ENCODE results near the gene MBD1.
"Not testable (repeated sequence)": the region's sequence is repeated elsewhere in the genome, so short reads cannot be mapped to it uniquely, and the experiment has no call there.

The MBD1 gene

DNA sequence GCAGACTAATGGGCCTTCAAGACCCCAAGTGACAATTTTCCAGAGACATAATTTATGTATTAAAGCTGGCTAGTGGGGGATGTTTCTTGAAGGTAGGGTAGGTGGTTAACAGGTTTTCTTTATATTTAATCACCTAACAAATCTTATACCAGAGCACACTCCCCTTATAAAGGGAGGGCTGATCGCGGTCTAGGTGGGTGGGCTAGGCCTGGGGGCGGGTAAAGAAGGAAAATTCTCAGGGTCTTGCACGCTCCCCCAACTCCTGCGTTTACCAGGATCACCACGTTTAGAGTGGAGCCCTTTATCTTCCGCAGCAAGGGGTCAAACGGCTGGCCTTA is 26.0 kb upstream of the MBD1 start:
- H3K4me1 Mint-ChIP-seq: peaks cover 22% of the 10 kb centered on the region
- H3K36me3 Mint-ChIP-seq: peaks cover 5% of the 10 kb centered on the region
- no peak for DNase-seq
- peaks cover 36% of the 10 kb centered on the region for H3K27me3 Mint-ChIP-seq
- H3K27ac Mint-ChIP-seq: peak overlapping the region; percentile 72
- H3K9me3 Mint-ChIP-seq: peaks cover 8% of the 10 kb centered on the region
- CTCF ChIA-PET: interaction anchor here (1.0 kb wide), 1 partner anchor 13 kb away, joined by 3 read pairs; no protein-coding TSS in a partner anchor
- H3K4me3 Mint-ChIP-seq: peak overlapping the region; percentile 70

DNA sequence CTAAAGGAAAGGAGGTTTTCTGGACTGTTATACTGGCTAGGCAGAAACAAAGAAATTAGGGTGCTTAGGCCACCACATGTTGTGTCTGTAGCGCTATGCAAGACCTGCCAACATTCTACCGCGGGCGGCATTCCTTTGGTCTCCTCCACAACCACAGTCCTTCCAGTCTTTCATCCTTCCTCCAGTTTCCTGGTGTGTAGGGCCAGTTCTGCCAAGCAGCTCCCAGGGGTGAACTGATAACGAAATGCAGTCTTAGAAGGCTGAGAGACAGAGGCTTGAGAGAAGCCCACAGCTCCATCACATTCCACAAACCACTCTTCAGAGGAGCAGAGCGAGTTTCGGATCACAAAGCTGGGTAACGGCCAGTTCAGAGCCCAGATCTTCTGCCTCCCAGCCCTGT is 25.6 kb upstream of the MBD1 start:
- H3K27ac Mint-ChIP-seq: peak overlapping the region; percentile 72
- peaks cover 5% of the 10 kb centered on the region for H3K36me3 Mint-ChIP-seq
- H3K4me3 Mint-ChIP-seq: peak overlapping the region; percentile 70
- CTCF ChIA-PET: interaction anchor here (1.0 kb wide), 1 partner anchor 13 kb away, joined by 3 read pairs; no protein-coding TSS in a partner anchor
- peaks cover 22% of the 10 kb centered on the region for H3K4me1 Mint-ChIP-seq
- H3K9me3 Mint-ChIP-seq: peaks cover 8% of the 10 kb centered on the region
- no peak for DNase-seq
- peaks cover 38% of the 10 kb centered on the region for H3K27me3 Mint-ChIP-seq

DNA sequence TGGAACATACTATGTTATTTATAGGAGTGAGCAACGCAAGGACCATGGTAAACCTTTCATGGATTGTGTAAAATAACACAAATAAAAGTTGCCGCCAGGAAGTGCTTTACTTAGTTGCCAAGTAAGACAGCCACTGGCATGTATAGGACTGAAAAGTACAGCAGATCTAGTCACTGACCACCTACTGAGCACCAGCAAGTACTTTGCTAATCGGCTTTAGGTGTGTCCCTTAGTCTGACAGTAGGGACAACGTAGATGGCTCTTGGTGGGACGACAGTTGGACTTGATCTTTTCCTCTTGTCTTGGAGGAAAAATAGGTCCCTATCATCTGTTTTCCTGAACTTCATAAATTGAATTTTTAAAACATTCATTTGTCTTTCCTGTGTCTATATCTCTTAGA is 19.8 kb upstream of the MBD1 start:
- Mint-ChIP-seq H3K36me3 (peaks cover 11% of the 10 kb centered on the region), H3K4me1 (peaks cover 19% of the 10 kb centered on the region), H3K27me3 (peaks cover 58% of the 10 kb centered on the region), H3K27ac (no peak overlapping the region), H3K9me3 (peaks cover 6% of the 10 kb centered on the region), H3K4me3 (no peak overlapping the region)
- CTCF ChIA-PET: no interaction called here
- DNase-seq: no peak

DNA sequence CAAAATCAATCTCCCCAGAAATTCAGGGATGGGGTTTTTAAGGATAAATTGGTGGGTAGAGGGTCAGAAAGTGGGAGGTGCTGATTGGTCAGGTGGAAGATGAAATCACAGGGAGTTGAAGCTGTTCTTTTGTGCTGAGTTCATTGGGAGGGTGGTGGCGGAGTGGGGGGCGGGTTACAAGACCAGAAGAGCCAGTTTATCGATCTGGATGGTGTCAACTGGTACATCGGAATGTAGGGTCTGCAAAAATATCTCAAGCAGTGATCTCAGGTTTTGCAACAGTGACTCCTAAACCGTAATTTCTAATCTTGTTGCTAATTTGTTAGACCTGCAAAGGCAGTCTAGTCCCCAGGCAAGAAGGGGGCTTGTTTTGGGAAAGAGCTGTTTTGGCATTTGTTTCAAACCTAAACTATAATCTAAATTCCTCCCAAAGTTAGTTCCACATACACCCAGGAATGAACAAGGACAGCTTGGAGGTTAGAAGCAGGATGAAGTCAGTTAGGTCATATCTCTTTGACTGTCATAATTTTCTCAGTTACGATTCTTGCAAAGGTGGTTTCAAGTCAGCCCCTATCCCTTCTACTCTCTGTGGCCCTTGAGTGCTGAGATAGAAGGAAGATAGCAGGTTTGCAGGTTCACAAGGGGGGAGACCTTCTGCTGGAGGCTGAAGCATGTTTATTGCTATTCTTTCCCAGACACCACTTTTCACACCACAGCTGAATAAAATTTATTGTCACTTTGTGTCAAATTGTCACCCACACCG is 18.5 kb upstream of the MBD1 start:
- DNase-seq: no peak
- no peaks in the 10 kb centered on the region for H3K9me3 Mint-ChIP-seq
- no peak overlapping the region for H3K4me3 Mint-ChIP-seq
- H3K27me3 Mint-ChIP-seq: peaks cover 65% of the 10 kb centered on the region
- peaks cover 7% of the 10 kb centered on the region for H3K36me3 Mint-ChIP-seq
- CTCF ChIA-PET: no interaction called here
- peaks cover 19% of the 10 kb centered on the region for H3K4me1 Mint-ChIP-seq
- H3K27ac Mint-ChIP-seq: no peak overlapping the region

DNA sequence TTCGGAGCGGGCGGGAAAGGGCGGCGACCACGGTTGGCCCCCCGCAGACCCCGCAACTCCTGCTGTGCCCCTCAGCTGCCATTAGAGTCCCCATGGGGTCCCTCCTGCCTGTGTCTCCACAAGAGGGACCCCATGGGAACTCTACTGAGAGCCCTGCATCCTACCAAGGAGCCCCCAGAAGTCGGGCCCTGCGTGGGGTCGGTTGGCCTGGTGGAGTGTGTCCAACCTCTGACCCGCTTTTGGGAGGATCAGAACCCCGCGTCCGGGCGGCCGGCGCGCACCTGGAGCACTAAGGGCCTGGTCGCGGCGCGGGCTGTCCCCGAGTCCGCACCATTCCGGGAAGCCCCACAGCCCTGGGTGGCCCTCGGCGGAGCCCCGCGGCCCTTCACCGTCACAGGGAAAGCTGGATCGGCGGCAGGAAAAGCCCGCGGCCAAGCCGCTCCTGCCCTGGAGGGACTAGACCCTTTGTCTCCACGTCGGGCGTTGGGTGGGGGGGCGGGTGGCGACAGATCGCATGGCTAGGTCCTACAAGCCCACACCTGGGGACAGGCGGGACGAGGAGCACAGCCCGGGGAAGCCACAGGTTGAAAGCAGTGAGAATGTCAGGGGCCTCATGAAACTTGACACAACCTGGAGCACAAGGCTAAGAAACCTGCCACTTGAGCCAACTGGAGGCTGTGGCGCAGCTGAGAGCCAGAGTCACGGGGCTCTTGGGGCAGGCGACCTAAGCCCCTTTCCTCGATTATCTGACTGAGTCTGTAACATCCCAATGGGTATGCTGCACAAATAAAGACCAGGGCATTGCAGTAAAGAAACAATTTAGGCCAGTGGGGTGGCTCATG is 17.3 kb upstream of the MBD1 start:
- Mint-ChIP-seq H3K9me3 (no peaks in the 10 kb centered on the region), H3K27me3 (peaks cover 56% of the 10 kb centered on the region), H3K36me3 (peaks cover 8% of the 10 kb centered on the region), H3K4me3 (no peak overlapping the region), H3K4me1 (peaks cover 19% of the 10 kb centered on the region), H3K27ac (no peak overlapping the region)
- CTCF ChIA-PET: interaction anchor here (1.0 to 1.3 kb wide), 2 partner anchors 11 to 58 kb away, joined by 3 read pairs; no protein-coding TSS in a partner anchor
- DNase-seq: no peak

DNA sequence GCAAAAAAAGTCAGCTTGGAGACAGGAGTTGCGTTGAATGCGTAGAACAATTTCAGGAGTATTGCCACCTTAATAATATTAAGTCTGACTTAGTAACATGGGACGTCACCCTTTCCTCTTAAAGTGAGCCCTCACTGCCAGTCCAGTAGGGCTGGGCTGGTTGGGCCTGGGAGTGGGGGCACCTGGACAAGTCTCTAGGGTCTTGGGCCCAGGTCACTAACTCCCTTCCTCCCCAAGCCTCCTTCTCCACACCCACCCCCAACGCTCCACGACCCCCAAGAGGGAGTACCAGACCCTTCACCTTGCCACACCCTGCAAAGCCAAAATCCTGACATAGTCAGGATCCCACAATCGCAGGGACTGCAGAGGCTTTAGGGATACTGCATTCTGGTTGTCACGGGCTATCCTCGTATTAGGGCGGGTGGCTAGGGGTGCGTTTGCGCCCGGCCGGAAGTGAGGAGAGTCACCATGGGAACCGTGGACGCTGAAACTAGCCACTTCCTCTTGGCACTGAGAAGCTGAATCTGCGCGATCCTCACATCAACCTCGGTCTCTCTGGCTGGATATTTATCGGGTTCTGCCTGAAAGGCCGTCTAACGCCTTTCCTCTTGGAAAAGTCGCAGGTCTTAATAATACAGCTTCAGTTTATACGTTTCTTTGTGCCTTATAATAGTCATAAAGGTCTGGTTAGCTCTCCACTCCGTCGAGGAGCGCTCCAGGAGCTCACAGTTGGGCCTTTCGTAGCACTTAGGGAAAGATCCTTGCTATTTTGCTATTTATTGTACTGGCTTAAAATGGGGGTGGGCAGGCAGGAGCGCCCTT is 16.5 kb upstream of the MBD1 start:
- peaks cover 53% of the 10 kb centered on the region for H3K27me3 Mint-ChIP-seq
- no peaks in the 10 kb centered on the region for H3K9me3 Mint-ChIP-seq
- peak overlapping the region; percentile 68 for H3K4me3 Mint-ChIP-seq
- CTCF ChIA-PET: interaction anchor here (1.0 to 1.3 kb wide), 2 partner anchors 12 to 59 kb away, joined by 3 read pairs; no protein-coding TSS in a partner anchor
- peak; percentile 86 for DNase-seq
- peaks cover 8% of the 10 kb centered on the region for H3K36me3 Mint-ChIP-seq
- peaks cover 19% of the 10 kb centered on the region for H3K4me1 Mint-ChIP-seq
- H3K27ac Mint-ChIP-seq: no peak overlapping the region

DNA sequence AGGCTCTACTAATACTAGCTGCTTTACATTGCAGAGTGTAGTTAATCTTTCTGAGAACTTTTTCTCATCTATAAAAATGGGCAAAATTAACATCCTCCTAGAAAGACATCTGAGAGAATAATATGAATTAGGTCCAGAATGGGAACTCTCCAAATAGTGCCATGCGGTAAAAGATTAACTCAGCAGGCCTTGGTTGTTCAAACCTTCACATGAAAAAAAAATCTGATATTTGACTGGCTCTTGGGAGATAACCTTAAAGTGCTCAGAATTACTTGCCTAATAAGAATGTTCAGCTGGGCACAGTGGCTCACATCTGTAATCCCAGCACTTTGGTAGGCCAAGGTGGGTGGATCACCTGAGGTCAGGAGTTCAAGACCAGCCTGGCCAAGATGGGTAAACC is 11.7 kb upstream of the MBD1 start:
- Mint-ChIP-seq H3K27ac (no peak overlapping the region), H3K9me3 (no peaks in the 10 kb centered on the region), H3K4me1 (peaks cover 20% of the 10 kb centered on the region), H3K36me3 (peaks cover 4% of the 10 kb centered on the region), H3K27me3 (peaks cover 23% of the 10 kb centered on the region), H3K4me3 (no peak overlapping the region)
- no peak for DNase-seq
- CTCF ChIA-PET: no interaction called here

DNA sequence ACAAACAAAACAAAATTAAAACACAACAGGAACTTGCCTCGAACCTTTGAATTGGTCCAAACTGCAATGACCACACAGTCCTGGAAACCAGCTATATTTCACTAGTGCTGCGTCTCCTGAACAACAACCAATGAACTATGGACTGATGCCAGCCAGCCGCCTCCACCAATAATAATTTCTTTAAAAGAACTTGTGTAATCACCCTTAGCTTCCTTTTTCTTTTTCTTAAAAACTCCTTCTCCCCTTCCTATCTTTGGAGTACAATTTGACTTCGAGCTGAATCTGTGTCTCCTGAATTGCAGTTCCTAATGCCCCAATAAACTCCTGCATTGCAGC is 7.8 kb upstream of the MBD1 start:
- Mint-ChIP-seq H3K4me3 (peak overlapping the region; percentile 68), H3K27me3 (peaks cover 3% of the 10 kb centered on the region), H3K36me3 (peaks cover 31% of the 10 kb centered on the region), H3K27ac (peak overlapping the region; percentile 72), H3K9me3 (no peaks in the 10 kb centered on the region), H3K4me1 (peaks cover 30% of the 10 kb centered on the region)
- CTCF ChIA-PET: interaction anchor here (1.2 to 2.6 kb wide), 2 partner anchors 43 to 68 kb away, joined by 3 to 11 read pairs; no protein-coding TSS in a partner anchor
- no peak for DNase-seq

DNA sequence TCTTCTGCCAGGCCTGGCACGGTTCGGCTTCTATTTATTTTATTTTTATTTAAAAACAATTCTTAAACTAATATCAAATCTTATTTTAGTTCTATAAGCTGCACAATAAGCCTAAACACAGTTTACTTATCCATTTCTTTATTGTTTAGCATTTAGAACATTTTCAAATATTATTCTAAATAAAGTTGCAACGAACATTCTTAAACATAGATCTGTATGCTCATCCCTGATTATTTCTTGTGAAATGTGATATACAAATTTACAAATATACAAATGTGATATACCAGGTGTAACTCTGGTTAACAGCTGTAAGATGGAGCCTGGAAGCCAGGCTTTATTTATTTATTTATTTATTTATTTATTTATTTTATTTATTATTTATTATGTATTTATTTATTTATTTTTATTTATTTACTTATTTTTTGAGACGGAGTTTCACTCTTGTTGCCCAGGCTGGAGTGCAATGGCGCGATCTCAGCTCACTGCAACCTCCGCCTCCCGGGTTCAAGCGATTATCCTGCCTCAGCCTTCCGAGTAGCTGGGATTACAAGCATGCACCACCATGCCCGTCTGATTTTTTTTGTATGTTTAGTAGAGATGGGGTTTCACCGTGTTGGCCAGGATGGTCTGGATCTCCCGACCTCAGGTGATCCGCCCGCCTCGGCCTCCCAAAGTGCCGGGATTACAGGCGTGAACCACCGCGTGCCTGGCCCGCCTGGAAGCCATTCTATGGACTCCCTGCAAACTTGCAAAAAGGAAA is 7.2 kb upstream of the MBD1 start:
- Mint-ChIP-seq H3K36me3 (peaks cover 36% of the 10 kb centered on the region), H3K4me3 (peak overlapping the region; percentile 91), H3K27ac (peak overlapping the region; percentile 98), H3K4me1 (peaks cover 33% of the 10 kb centered on the region)
- not testable (repeated sequence) for H3K9me3 Mint-ChIP-seq, DNase-seq, H3K27me3 Mint-ChIP-seq
- CTCF ChIA-PET: interaction anchor here (1.2 to 2.6 kb wide), 2 partner anchors 44 to 68 kb away, joined by 3 to 11 read pairs; no protein-coding TSS in a partner anchor

DNA sequence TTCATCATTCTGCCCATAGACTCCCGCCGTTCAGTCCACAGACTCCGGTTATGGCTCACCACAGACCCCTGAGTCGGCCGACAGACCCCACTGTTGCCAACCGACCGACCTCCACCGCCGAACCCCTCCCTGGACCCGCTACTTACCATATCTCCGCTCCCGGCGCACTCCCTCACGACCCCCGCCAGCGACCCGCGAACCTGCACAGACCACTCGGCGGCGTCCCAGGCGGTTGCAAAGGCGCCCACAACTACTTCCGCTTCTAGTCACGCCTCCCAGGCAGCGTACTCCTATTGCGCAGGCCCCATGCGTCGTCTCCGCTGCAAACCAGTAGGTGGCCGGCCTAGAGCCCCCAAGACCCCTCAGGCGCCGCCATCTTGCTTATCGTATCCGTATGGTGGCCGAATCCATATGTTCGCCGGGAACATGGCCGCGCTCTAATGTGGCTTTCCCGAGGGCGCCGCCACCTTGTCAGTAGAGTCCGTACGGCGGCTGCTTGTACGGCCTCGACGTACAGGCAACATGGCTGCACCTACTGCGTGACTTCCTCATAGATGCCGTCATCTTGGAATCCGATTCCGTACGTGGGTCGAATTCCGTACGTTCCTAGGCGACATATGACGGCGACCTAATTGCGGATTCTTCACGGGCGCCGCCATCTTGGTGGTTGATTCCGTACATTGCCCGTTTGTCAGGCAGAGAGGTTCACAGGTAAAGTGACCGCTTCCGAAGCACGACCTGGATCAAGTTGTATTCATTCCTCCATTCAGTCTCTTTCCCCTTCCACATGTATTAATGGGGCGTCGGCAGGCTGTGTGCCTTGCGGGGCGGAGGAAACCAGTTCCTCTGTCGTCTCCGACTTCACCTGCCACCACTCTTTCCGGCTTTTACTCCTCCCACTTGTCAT is 6.4 kb upstream of the MBD1 start, which contains the start of gene CXXC1:
CXXC1 (minus strand) TSS at position 252 of the 907 bp plus-strand sequence; CDS start at position 149, 103 bp downstream.
- peaks cover 3% of the 10 kb centered on the region for H3K27me3 Mint-ChIP-seq
- CTCF ChIA-PET: interaction anchor here (1.2 kb wide), 1 partner anchor 45 kb away, joined by 3 read pairs; no protein-coding TSS in a partner anchor
- peak; percentile 98 for DNase-seq
- H3K4me3 Mint-ChIP-seq: peak within 1 kb of the TSS; percentile 91
- peak within 1 kb of the TSS; percentile 98 for H3K27ac Mint-ChIP-seq
- peaks cover 40% of the 10 kb centered on the region for H3K4me1 Mint-ChIP-seq
- H3K9me3 Mint-ChIP-seq: no peaks in the 10 kb centered on the region
- H3K36me3 Mint-ChIP-seq: peaks cover 45% of the 10 kb centered on the region

DNA sequence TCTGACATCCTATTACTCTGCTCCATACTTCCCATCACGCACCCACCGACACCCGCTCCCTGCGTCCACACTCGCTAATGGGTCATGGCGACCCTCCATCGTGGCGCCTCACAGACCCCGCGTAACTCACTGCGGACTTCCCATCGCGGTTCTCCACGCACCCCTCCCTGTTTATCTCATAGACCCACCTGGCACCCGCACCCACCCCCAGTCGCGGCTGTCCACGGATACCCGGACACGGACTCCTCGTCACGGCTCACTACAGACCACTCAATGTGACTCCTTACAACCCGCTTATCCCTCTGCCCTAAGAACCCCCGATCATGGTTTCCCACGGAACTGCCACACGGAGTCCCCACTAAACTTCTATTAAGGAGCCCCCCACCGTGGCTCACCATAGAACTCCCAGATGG is 5.7 kb upstream of the MBD1 start:
- H3K4me3 Mint-ChIP-seq: peak overlapping the region; percentile 91
- peak overlapping the region; percentile 98 for H3K27ac Mint-ChIP-seq
- H3K36me3 Mint-ChIP-seq: peaks cover 50% of the 10 kb centered on the region
- no peak for DNase-seq
- H3K4me1 Mint-ChIP-seq: peaks cover 47% of the 10 kb centered on the region
- CTCF ChIA-PET: no interaction called here
- H3K27me3 Mint-ChIP-seq: peaks cover 3% of the 10 kb centered on the region
- no peaks in the 10 kb centered on the region for H3K9me3 Mint-ChIP-seq

DNA sequence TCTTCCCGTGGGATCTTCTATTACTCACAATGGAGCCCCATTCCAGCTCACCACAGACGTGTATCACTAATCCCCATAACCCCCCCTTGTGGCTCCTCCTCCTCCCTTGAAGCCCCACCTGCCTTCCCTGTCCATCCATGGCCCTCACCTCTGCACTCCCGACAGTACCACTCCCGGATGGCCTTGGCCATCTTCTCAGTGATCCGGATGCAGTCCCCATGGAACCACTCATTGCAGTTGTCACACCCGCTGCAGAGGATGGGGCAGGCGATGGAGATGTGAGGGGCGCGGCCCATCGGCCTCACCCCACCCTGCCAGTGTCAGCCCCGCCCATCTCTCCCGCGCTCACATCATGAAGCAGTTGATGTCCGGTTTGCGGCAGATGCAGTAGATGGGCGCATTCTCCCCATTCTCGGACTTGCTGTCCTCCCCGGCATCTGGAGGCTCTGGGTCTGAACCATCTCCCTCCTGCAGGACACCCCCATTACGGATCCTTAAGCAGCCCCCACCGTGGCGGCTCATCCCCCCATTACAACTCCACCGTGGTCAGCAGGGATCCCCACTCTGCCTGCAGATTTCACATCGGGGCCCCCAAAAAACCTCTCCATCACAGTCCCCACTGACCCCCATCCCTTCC is 5.2 kb upstream of the MBD1 start:
- H3K4me3 Mint-ChIP-seq: peak overlapping the region; percentile 91
- peaks cover 3% of the 10 kb centered on the region for H3K27me3 Mint-ChIP-seq
- CTCF ChIA-PET: interaction anchor here (0.8 kb wide), 1 partner anchor 71 kb away, joined by 3 read pairs; no protein-coding TSS in a partner anchor
- DNase-seq: peak; percentile 39
- H3K4me1 Mint-ChIP-seq: peaks cover 49% of the 10 kb centered on the region
- H3K36me3 Mint-ChIP-seq: peaks cover 50% of the 10 kb centered on the region
- H3K9me3 Mint-ChIP-seq: no peaks in the 10 kb centered on the region
- peak overlapping the region; percentile 98 for H3K27ac Mint-ChIP-seq
